Heart right ventricle (tissue), 16 donors: Measurements from ENCODE around the gene GRIK4. TPM values are rescaled to one million over a fixed set of nuclear protein-coding genes. Genes with fewer than 3 reads are reported as not detected.

ENCODE experiments used
- ATAC-seq, 8 donors: fragments of 200-7000 bp; cut with Tn5 transposase; one replicate each; pipeline ENCODE4 v1.9.1; 2020; ENCODE audit warnings: mild to moderate bottlenecking in 8 of 8, moderate library complexity in 8 of 8, moderate number of reproducible peaks in 1 of 8
- DNase-seq, 2 donors: peaks; one replicate each; pipeline ENCODE4 v3.0.0-alpha.2; 2020
- H3K27ac ChIP-seq, 10 donors: fragments of 200-600 bp; sonication (generic) in 2 of 10; one replicate each; pipeline versions ENCODE4 v1.5.0 to v1.8.0; 2020 to 2022; ENCODE audit warnings: mild to moderate bottlenecking in 3 of 10
- H3K27me3 ChIP-seq, 7 donors: fragments of 200-600 bp; one replicate each; pipeline ENCODE4 v1.8.0; 2021 to 2022; ENCODE audit warnings: mild to moderate bottlenecking in 2 of 7
- H3K36me3 ChIP-seq, 9 donors: fragments of 200-600 bp; sonication (generic) in 1 of 9; one replicate each; pipeline versions ENCODE4 v1.5.0 to v1.8.0; 2020 to 2022; ENCODE audit warnings: mild to moderate bottlenecking in 2 of 9
- H3K4me1 ChIP-seq, 9 donors: fragments of 200-600 bp; sonication (generic) in 1 of 9; one replicate each; pipeline versions ENCODE4 v1.5.0 to v1.8.0; 2020 to 2022; ENCODE audit warnings: mild to moderate bottlenecking in 4 of 9
- H3K4me3 ChIP-seq, 10 donors: fragments of 200-600 bp; sonication (generic) in 2 of 10; one replicate each; pipeline versions ENCODE4 v1.5.0 to v1.8.0; 2020 to 2022; ENCODE audit warnings: mild to moderate bottlenecking in 7 of 10, moderate library complexity in 2 of 10
- H3K9me3 ChIP-seq, 11 donors: fragments of 200-600 bp in 10 of 11; sonication (generic) in 2 of 11; one replicate each; pipeline versions ENCODE4 v1.5.0 to v1.8.0; 2013 to 2022; ENCODE audit warnings: mild to moderate bottlenecking in 2 of 11, control low read depth in 1 of 11, moderate library complexity in 1 of 11
- CTCF ChIP-seq, 9 donors: fragments of 200-600 bp; sonication (generic) in 2 of 9; IDR thresholded peaks; one replicate each; pipeline versions ENCODE4 v1.5.0 to v1.8.0; 2021 to 2022; ENCODE audit warnings: antibody characterized with exemption in 9 of 9, mild to moderate bottlenecking in 5 of 9, moderate library complexity in 1 of 9
- WGBS, 2 donors: extraction: QIAGEN DNeasy Blood & Tissue Kit; methylation state at CpG; one replicate each; pipeline ENCODE4 v1.1.7; 2013; ENCODE audit warnings: inconsistent platforms in 1 of 2; 5-methylcytosine and 5-hydroxymethylcytosine counted together
- intact Hi-C, 10 donors: fragments of 100-400 bp; cut with DNase I; formaldehyde crosslinking; loops; one replicate each; pipeline versions ENCODE4 v1.11.1 to v1.14.2; 2022
- polyA plus RNA-seq, 2 donors: library from polyadenylated mRNA; stranded (reverse); fragments of 200-250 nt; gene quantifications; one replicate each; pipeline ENCODE4 v1.2.3, GENCODE V29; 2013
- total RNA-seq, 10 donors: library from RNA; stranded (reverse); fragmentation: NEBNext Ultra II Directional in 3 of 10; extraction: Animal tissue kit (Norgen Biotek cat#: 25700) in 3 of 10; gene quantifications; one replicate each; pipeline versions ENCODE4 v1.2.1 to v1.2.4, GENCODE V29; 2021 to 2023
- donor health status: Arrhythmogenic right ventricular cardiomyopathy.
- donor health status: ischemic (EF 13 %, LVEDD 7.1; RV severe dilation, severe dysfunction).
- donor health status: healthy with polysubstance abuse.
- donor health status: DM: no; HTN: yes; CAD: no.
- donor health status: DM: no; HTN: no; CAD: no.
- donor health status: ischemic (EF 25% LVEDD 6.9; RV normal size, moderate dysfunction).
- donor health status: ischemic (EF 25% LVEDD 5.7; RV mildly dilated, moderate dysfunction).
- donor health status: healthy.
- donor health status: DM: yes; HTN: yes; CAD: no.
- donor health status: Ischemic cardiomyopathy.
- donor health status: ischemic (EF 35%, LVEDD 5.7; RV mildly dilated, moderate dysfunction).
- donor health status: nonischemic (EF 11% LVEDD 7.7; RV severe dilation, severe dysfunction).
- donor health status: DM: yes; HTN: yes; CAD: no.
- donor health status: PGD.
- donor health status: ischemic (EF 29% LVEDD 5.4; RV normal size, mild dysfunction).
- donor health status: nonischemic (EF 23%, LVEDD 6.1; RV moderate dilation, normal function).

GRIK4 gene
- total and polyA plus RNA-seq, 12 donors: 0.01 to 0.85 (median 0.37) TPM; not detected in 6

DNA sequence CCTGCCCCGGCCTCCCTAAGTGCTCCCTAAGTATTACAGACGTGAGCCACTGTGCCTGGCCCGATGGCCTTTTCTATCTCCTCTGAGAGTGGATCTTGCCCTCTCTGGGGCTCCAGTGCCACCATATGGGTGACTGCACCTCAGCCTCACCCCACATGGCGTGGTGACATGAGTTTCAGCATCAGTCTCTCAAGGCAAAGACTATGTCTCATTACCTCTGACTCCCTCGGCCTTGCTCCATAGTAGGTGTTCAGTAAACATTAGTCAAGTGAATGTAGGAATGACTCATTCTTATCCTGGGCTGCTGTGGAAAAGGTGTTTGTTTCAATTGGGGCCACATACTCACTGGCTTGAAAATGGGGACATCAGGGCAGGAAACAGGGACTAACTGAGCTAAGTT, 168.8 kb downstream of the GRIK4 start:
- no peaks in the 10 kb centered on the region for H3K9me3 ChIP-seq
- H3K27ac ChIP-seq: no peak overlapping the region
- intact Hi-C loops: loop anchor here in 6 of 10 donors (10.0 kb wide), 3 partner anchors 274 to 356 kb away; partner anchors contain the start of genes ARHGEF12 (in 4 of the 6) and TLCD5 (in 1 of the 6)
- H3K36me3 ChIP-seq: no peaks in the 10 kb centered on the region
- H3K4me3 ChIP-seq: no peak overlapping the region
- no peak for TF ChIP-seq CTCF (IDR thresholded peaks at IDR 0.05)
- 84 to 92% methylated on average over 5 of the region's 5 CpGs for WGBS, 2 donors
- DNase-seq (no peak), ATAC-seq (no peak)
- H3K27me3 ChIP-seq: peaks cover 3 to 71% (median 42%) of the 10 kb centered on the region in 7 donors
- H3K4me1 ChIP-seq: no peaks in the 10 kb centered on the region

GRCh38 chr11:120681434-120682331, 170.1 kb downstream of the GRIK4 start:
- ATAC-seq (no peak), DNase-seq (no peak)
- Histone ChIP-seq H3K4me1 (no peaks in the 10 kb centered on the region), H3K36me3 (no peaks in the 10 kb centered on the region), H3K27me3 (peaks cover 3 to 71% (median 42%) of the 10 kb centered on the region in 7 donors), H3K4me3 (no peak overlapping the region), H3K9me3 (no peaks in the 10 kb centered on the region), H3K27ac (no peak overlapping the region)
- intact Hi-C loops: loop anchor here in 6 of 10 donors (10.0 kb wide), 3 partner anchors 273 to 357 kb away; partner anchors contain the start of genes ARHGEF12 (in 4 of the 6) and TLCD5 (in 1 of the 6)
- TF ChIP-seq CTCF (IDR thresholded peaks at IDR 0.05): no peak
- WGBS, 2 donors: 65 to 68% methylated on average over 16 of the region's 16 CpGs

- DNase-seq: no peak
- intact Hi-C loops: loop anchor here in 6 of 10 donors (10.0 kb wide), 3 partner anchors 273 to 357 kb away; partner anchors contain the start of genes ARHGEF12 (in 4 of the 6) and TLCD5 (in 1 of the 6)
- WGBS, 2 donors: 71 to 77% methylated on average over 3 of the region's 3 CpGs
- H3K27me3 ChIP-seq: peaks cover 3 to 71% (median 42%) of the 10 kb centered on the region in 7 donors
- H3K4me3 ChIP-seq: no peak overlapping the region
- TF ChIP-seq CTCF (IDR thresholded peaks at IDR 0.05): no peak
- H3K9me3 ChIP-seq: no peaks in the 10 kb centered on the region
- no peak overlapping the region for H3K27ac ChIP-seq
- H3K36me3 ChIP-seq: no peaks in the 10 kb centered on the region
- H3K4me1 ChIP-seq: no peaks in the 10 kb centered on the region
- ATAC-seq: no peak
Observed at GRCh38 chr11:120682332-120682649, 170.7 kb downstream of the GRIK4 start.

DNA sequence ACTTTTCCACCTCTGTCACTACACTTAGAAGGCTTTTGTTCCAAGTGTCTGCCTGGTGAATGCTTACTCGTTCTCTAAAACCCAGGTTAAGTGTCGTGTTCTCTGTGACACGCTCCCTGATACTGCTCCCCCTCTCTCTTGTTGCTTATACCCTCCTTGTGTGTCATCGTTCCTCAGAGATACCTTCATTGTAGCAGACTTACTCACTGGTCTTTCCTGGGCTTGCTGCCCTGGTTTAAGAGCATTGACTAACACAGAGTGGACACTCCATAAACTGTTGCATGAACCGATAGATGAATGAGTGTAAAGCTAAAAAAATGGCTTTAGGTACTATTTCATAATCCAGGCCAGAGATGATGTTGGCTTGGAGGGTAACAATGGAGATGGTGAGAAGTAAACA, 171.3 kb downstream of the GRIK4 start:
- no peak overlapping the region for H3K27ac ChIP-seq
- intact Hi-C loops: loop anchor here in 6 of 10 donors (1.0 to 10.0 kb wide), 4 partner anchors 171 to 358 kb away; partner anchors contain the start of genes ARHGEF12 (in 4 of the 6) and TLCD5 (in 1 of the 6)
- no peaks in the 10 kb centered on the region for H3K36me3 ChIP-seq
- H3K9me3 ChIP-seq: no peaks in the 10 kb centered on the region
- H3K27me3 ChIP-seq: peaks cover 3 to 68% (median 41%) of the 10 kb centered on the region in 7 donors
- H3K4me1 ChIP-seq: no peaks in the 10 kb centered on the region
- DNase-seq (no peak), ATAC-seq (no peak)
- no peak overlapping the region for H3K4me3 ChIP-seq
- WGBS, 2 donors: 89 to 91% methylated on average over 5 of the region's 5 CpGs
- TF ChIP-seq CTCF (IDR thresholded peaks at IDR 0.05): no peak
